GM13977 (cell line): Measurements from ENCODE around the gene KRTAP13-4.

Experiments used
- DNase-seq: peaks from one replicate; pipeline ENCODE4 v3.0.0; 2012; ENCODE audit warnings: low spot score
- in situ Hi-C: fragments of 300-500 bp; cut with MboI; formaldehyde crosslinking; loops from one replicate; pipeline ENCODE4 v1.12.0; 2022; ENCODE audit warnings: low sequenced_read_pairs, low pct_unique_long_range_greater_than_20kb, mixed read lengths, inconsistent platforms; ENCODE audit not compliant: unreplicated experiment
- TF ChIP-seq, protein P1 (sequence below): IDR thresholded peaks from 2 replicates; pipeline ENCODE4 v1.5.1; 2012; ENCODE audit warnings: mild to moderate bottlenecking, control low read depth; ENCODE audit not compliant: insufficient read depth; ENCODE audit errors: extremely low read depth, missing control alignments

Gene KRTAP13-4

DNA sequence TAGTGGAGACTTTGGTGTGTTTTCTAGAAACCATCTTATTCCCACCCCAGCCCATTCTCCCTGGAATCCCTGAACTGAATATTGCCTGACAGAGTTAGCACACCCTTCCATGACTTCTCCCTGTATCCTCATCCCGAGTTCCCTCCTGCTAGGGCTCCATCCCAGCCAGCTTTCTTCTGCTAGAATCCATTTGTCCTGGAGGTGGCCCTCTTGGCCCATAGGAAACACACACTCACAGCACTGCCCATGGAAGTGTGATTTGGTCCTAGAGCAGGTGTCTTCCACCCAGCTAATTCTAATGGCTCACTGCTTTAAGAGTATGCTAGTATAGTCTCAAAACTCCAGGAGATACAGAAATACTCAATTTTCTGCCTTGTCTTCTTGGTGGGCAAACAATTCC, 14.2 kb downstream of the KRTAP13-4 start:
- TF ChIP-seq, protein P1, sequence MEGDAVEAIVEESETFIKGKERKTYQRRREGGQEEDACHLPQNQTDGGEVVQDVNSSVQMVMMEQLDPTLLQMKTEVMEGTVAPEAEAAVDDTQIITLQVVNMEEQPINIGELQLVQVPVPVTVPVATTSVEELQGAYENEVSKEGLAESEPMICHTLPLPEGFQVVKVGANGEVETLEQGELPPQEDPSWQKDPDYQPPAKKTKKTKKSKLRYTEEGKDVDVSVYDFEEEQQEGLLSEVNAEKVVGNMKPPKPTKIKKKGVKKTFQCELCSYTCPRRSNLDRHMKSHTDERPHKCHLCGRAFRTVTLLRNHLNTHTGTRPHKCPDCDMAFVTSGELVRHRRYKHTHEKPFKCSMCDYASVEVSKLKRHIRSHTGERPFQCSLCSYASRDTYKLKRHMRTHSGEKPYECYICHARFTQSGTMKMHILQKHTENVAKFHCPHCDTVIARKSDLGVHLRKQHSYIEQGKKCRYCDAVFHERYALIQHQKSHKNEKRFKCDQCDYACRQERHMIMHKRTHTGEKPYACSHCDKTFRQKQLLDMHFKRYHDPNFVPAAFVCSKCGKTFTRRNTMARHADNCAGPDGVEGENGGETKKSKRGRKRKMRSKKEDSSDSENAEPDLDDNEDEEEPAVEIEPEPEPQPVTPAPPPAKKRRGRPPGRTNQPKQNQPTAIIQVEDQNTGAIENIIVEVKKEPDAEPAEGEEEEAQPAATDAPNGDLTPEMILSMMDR: no peak
- in situ Hi-C loops: no loop called here
- no peak for DNase-seq

GRCh38 chr21:30447056-30447455, 17.0 kb downstream of the KRTAP13-4 start:
- TF ChIP-seq, protein P1: no peak
- no peak for DNase-seq
- in situ Hi-C loops: no loop called here

GRCh38 chr21:30448514-30448913, 18.5 kb downstream of the KRTAP13-4 start:
- DNase-seq: no peak
- TF ChIP-seq, protein P1: no peak
- in situ Hi-C loops: no loop called here

- DNase-seq: no peak
- in situ Hi-C loops: loop anchor here (25.0 kb wide), 1 partner anchor 101 kb away; the partner anchor contains the start of gene KRTAP13-2
- TF ChIP-seq, protein P1: no peak
Measured at GRCh38 chr21:30463713-30464112, 33.7 kb downstream of the KRTAP13-4 start.

- no peak for DNase-seq
- TF ChIP-seq, protein P1: no peak
- in situ Hi-C loops: loop anchor here (25.0 kb wide), 1 partner anchor 107 kb away; the partner anchor contains the start of gene KRTAP13-2
Measured at GRCh38 chr21:30468900-30469714, 39.1 kb downstream of the KRTAP13-4 start.

DNA sequence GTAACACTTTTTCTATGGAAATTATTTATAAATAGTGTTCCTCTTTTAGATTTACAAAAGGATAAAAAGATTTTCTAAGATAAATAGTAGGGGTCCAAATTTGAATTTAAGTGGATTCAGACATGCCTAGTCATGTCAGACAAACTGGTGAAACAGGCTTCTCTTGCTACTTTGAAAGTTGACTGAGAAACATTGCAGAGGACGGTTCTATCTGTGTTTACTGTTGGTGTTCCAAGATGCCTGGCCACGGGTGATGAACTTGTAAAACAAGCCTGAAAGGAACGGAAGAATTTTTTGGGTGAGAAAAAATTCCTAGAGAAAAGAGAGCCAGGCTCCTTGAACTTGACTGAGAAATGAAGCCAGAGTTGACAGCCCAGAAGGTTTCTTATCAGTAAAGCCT, 48.0 kb downstream of the KRTAP13-4 start:
- TF ChIP-seq, protein P1: no peak
- DNase-seq: no peak
- in situ Hi-C loops: no loop called here
